HG02852 (cell line): ENCODE results near the gene AIRE.
"Not testable (repeated sequence)": the region's sequence is repeated elsewhere in the genome, so short reads cannot be mapped to it uniquely, and the experiment has no call there.

Experiments used
- ATAC-seq: cut with Tn5 transposase; IDR thresholded peaks from one replicate; pipeline ENCODE4 v1.9.1; 2021; ENCODE audit warnings: mild to moderate bottlenecking, moderate library complexity; ENCODE audit not compliant: unreplicated experiment

Gene AIRE

GRCh38 chr21:44265734-44266270 lies 19.9 kb upstream of the AIRE start:
- ATAC-seq: no peak

GRCh38 chr21:44267655-44268142 lies 18.0 kb upstream of the AIRE start:
- no peak for ATAC-seq

DNA sequence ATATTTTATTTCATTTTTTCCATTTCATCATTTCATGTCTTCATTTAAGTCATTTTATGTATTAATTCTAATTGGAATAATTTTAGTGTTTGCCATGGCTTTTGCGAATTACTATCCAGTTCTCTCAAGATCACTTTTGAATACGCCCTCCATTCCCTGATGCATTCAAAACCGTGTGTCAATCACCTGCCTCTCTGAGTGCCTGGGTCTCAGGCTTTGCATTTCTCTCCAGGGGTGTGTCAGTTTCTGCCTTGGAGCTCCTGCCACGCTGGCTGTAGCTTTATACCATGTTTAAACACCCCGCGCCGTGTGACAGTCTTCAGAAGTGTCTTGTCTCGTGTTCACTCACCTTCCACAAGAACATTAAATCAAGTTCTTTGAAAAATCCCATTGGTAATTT lies 16.6 kb upstream of the AIRE start:
- ATAC-seq: no peak

DNA sequence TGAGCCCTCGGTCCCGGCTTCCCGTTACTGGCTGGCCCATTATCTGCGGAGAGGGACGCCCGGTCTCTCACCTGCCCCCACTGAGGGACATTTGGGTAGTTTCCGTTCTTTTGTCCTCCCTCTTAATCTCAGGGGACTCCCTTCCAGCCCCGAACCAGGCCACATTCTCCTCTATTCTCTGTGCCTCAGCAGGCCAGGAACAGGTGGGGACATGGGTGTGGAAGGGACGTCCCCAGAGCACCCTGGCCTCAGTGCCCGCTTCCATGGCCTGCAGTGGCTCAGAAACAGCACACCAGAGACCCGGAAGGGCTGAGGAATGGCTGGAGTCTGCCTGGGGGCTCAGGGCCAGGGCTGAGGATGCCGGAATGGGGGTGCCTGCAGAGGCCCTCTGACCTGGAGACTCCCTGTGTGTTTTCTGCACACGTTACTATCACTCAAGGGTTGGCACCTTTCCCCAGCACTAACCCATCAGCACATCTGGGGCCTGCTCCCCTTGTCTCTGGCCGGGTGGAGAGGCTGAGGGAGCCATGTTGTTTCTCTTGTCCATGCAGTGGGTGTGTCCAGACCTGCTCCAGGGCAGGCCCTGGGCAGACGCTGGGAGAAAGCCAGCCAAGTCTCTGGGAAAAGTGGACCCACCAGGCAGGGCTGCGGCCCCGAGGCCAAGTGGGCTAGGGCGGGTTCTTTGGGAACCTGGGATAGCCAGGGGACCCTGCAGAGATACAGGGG lies 14.0 kb upstream of the AIRE start:
- ATAC-seq: no peak

DNA sequence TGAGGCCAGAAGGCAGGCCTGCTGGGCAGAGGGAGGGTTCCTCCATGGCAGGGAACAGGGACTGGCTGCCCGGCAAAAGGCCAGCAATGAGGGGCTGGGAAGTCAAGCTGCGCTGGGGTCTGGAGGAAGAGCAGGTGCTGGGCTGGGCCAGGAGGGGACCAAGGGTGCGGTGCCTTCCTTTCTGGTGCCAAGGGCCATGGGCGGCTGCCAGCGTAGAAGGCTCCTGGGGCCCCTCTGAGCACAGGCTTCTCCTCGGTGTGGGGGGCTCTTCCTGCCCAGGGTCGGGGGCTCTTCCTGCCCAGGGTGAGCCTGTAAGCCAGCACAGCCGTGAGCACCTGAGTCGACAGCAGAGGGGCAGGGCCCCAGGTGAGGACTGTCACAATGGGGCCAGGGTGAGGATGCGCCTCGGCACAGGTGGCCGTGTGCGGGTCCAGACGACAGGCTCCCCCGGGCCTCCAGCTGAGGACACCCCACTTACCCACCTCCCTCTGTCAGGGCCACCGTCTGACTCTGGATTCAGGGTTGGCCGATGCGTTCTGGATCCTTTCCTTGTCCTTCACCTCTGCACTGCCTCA lies 13.3 kb upstream of the AIRE start:
- ATAC-seq: no peak

- no peak for ATAC-seq
Measured at GRCh38 chr21:44273046-44273445, 12.6 kb upstream of the AIRE start.

DNA sequence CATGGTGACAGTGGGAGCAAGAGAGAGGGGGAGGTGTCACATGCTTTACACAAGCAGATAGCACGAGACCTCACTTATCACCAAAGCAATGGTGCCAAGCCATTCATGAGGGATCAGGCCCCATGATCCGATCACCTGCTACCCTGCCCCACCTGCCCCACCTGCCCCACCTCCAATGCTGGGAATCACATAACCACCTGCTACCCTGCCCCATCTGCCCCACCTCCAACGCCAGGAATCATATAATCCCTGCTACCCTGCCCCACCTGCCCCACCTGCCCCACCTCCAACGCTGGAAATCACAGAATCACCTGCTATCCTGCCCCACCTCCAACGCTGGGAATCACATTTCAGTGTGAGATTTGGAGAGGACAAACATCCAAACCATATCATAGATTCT lies 10.6 kb upstream of the AIRE start:
- ATAC-seq: no peak

DNA sequence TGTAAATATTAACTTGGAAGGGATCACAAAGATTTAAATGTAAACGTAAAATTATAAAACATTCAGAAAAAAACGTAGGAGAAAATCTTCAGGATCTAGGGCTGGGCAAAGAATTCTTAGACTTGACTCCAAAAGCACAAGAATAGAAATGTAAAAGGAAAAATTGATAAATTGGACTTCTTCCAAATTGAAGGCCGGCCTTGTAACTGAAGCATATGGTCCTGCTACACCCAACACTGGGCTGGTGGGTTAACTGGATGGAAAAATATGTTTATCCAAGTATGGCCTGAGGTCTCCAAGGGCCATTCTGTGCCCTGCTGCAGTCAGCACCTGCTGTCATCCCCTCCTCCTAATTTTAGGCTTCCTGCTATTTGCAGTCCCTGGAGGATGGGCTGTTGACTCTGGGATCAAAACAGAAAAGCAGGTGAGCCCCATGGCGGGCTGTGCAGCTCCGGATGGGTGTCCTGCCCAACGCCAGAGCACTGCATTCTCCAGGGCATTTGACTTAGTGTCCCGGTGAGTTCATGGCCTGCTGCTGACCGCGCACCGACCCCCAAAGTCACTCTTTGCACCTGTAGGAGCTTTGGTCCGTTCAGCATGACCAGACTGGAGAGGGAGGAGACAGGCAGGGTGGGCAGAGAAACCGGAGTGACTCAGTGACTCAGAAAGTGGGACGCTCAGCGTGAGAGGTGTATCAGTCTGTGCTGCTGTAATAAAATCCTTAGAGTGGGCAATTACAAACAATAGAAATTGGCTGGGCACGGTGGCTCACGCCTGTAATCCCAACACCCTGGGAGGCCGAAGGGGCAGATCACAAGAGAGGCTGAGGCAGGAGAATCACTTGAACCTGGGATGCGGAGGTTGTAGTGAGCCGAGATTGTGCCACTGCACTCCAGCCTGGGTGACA lies 6.1 kb upstream of the AIRE start:
- no peak for ATAC-seq

GRCh38 chr21:44281801-44282200 lies 3.9 kb upstream of the AIRE start:
- no peak for ATAC-seq

DNA sequence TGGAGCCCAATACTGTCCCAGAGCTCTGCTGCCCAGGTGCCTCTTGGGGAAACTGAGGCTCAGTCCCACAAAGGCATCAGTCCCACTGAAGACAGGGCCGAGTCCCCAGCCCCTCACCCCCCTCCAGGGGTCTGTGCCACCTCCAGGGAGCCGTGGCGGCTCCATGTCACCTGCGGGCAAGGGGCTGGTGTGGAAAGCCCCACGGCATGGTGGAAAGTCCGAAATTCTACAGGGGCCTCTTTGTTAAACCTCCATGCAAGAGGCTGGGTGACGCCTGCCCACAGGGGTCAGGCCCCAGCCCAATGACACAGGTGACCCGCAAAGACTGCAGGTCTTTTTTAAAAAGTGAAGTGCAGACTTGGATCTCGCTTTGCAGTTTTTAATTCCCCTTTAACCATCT lies 3.3 kb upstream of the AIRE start:
- no peak for ATAC-seq

DNA sequence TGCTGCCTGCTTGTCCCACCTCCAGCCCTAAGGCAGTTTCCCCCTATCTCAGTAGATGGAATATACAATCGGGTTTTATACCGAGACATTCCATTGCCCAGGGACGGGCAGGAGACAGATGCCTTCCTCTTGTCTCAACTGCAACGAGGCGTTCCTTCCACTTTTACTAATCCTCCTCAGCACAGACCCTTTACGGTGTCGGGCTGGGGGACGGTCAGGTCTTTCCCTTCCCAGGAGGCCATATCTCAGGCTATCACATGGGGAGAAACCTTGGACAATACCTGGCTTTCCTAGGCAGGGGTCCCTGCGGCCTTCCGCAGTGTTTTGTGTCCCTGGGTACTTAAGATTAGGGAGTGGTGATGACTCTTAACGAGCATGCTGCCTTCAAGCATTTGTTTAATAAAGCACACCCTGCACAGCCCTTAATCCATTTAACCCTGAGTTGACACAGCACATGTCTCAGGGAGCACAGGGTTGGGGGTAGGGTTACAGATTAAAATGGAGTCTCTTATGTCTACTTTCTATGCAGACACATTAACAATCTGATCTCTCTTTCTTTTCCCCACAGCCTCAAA lies 2.4 kb upstream of the AIRE start:
- not testable (repeated sequence) for ATAC-seq

DNA sequence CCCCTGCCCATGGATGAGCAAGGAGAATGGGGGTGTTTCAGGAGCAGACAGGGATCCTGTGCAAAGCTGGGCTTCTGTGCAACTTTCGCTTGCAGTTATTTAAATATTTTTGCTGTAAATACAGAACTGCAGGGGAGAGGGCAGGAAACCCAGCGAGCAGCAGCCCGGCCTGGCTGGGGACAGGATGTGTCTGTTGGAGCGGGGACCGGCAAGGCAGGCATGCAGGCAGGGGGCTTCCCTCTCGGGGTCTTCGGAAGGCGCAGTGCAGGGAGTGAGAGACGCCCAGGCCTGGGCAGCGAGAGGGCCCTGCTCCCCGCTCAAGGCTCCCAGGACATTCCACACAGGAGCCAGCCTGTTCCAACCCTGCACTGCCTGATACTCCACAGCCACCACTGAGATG lies 1.7 kb upstream of the AIRE start:
- ATAC-seq: no peak

DNA sequence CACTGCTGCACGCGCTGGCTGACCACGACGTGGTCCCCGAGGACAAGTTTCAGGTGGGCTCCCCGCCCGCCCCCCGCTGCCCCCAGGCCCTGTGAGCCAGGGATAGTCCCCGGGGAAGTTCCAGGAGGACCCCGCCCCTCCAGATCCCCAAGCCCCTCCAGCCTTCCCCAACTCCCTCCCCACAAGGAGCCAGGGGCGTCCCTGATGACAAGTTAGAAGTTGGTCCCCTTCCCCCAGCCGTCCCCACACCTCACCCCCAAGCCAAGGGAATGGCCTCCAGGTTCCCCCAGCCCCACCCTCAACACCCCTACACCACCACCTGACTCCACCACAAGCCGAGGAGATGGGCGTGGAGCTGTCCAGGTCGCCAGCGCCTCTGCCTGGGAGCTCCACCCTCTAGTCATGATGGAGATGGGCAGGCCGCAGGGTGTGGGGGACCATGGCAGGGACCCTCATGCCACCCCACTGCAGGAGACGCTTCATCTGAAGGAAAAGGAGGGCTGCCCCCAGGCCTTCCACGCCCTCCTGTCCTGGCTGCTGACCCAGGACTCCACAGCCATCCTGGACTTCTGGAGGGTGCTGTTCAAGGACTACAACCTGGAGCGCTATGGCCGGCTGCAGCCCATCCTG lies 525 bp downstream of the AIRE start:
- ATAC-seq: no peak

DNA sequence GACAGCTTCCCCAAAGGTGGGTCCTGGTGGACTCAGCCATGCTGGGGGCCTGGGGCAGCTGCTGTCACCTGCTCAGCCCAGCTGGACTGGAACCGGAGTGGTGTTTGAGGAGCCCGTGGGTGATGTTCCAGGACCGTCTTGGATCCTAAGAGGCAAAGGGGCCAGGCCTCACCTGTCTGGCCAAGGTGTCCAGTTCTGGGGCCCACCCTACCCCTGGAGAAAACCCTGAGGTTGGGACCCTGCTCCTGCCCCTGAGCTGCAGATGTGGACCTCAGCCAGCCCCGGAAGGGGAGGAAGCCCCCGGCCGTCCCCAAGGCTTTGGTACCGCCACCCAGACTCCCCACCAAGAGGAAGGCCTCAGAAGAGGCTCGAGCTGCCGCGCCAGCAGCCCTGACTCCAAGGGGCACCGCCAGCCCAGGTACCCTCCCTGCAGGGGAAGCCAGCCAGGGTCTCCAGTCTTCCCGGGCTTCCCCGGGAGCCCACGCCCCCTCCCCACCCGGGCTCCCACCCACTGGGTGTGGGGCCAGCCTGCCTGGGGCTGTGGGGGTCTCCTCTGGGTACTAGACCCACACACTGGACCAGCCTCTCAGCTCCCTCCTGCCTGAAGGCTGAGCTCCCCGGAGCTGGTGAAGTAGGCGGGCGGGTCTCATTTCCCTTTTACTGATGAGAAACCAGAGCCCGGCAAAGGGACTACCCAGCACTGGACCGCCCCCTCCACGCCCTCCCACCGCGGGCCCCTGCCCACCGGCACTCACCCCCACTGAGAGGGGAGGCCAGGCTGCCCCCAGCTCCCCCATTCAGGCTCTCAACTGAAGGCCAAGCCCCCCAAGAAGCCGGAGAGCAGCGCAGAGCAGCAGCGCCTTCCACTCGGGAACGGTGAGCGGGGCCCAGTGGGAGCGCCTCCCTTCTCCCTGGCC lies 1.3 kb downstream of the AIRE start:
- ATAC-seq: no peak

GRCh38 chr21:44288251-44289110 lies 2.8 kb downstream of the AIRE start:
- ATAC-seq: no peak

GRCh38 chr21:44289381-44290010 lies 3.8 kb downstream of the AIRE start:
- no peak for ATAC-seq

GRCh38 chr21:44290327-44291077 lies 4.8 kb downstream of the AIRE start:
- ATAC-seq: no peak
